ENCODE measurements around the gene EXOC3L4.

DNA sequence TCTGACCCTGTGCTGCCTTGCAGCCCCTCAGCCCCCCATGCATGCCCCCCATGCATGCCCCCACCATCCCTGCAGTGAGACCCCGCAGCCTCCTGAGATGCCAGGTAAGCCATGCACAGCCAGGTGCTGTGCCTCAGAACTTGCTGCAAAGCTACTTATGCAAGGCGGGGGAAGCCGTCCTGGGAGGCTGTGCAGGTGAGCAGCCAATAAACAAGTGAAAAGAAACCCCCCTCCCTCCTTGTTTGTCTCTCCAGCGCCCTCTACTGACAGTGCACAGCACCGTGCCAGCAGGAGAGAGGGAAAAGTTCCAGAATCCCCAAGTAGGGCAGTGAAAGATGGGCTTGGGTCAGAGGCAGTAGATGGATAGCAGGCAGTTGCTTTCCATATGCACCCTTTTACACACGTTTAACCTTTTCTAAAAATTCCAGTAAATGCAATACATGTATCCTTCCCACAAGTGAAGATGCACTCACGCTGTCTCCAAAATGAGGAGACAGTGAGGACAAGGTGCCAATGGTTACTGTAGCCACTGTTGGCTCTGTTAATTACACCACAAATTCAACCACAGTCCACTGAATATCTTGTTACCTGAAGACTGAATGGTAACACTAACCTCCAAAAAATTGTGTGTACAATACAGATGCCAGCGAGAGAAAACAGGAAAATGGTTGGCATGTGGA is 46.7 kb downstream of the EXOC3L4 start:
- no peak for TF ChIP-seq TCF4 (CRISPR knock-in tag; IDR thresholded peaks at IDR 0.05; ENCODE audit: borderline replicate concordance)
- TF ChIP-seq ESRRG (CRISPR knock-in tag; IDR thresholded peaks at IDR 0.05), result no peak
- TF ChIP-seq, protein P1, sequence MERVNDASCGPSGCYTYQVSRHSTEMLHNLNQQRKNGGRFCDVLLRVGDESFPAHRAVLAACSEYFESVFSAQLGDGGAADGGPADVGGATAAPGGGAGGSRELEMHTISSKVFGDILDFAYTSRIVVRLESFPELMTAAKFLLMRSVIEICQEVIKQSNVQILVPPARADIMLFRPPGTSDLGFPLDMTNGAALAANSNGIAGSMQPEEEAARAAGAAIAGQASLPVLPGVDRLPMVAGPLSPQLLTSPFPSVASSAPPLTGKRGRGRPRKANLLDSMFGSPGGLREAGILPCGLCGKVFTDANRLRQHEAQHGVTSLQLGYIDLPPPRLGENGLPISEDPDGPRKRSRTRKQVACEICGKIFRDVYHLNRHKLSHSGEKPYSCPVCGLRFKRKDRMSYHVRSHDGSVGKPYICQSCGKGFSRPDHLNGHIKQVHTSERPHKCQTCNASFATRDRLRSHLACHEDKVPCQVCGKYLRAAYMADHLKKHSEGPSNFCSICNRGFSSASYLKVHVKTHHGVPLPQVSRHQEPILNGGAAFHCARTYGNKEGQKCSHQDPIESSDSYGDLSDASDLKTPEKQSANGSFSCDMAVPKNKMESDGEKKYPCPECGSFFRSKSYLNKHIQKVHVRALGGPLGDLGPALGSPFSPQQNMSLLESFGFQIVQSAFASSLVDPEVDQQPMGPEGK (CRISPR knock-in tag; IDR thresholded peaks at IDR 0.05; ENCODE audit: borderline replicate concordance), result no peak
- no peak for TF ChIP-seq ARNTL (CRISPR knock-in tag; IDR thresholded peaks at IDR 0.05; ENCODE audit: borderline replicate concordance, low read depth)
